Endothelial cell of umbilical vein (primary cell): ENCODE measurements around the gene CERS2.

Experiments
- EZH2 ChIP-seq: IDR thresholded peaks from 2 replicates; pipeline ENCODE4 v1.6.1; 2012; ENCODE audit warnings: borderline replicate concordance, low read depth, mild to moderate bottlenecking, moderate library complexity, low read length, inconsistent platforms; ENCODE audit not compliant: severe bottlenecking
- POLR2A ChIP-seq: IDR thresholded peaks from 2 replicates; pipeline ENCODE4 v1.6.1; 2012; ENCODE audit warnings: low read depth, mild to moderate bottlenecking, control low read depth, low read length
- POLR2AphosphoS5 ChIP-seq: IDR thresholded peaks from 2 replicates; pipeline ENCODE4 v1.6.1; 2012; ENCODE audit warnings: low read depth, mild to moderate bottlenecking, control low read depth, low read length, moderate library complexity; ENCODE audit not compliant: insufficient read depth
- TF ChIP-seq, protein P1 (sequence below), 2 donors: IDR thresholded peaks; 1 replicate in 1 of 2; 2 replicates in 1 of 2; pipeline ENCODE4 v1.5.1; 2011; ENCODE audit warnings: low read length in 2 of 2, mild to moderate bottlenecking in 2 of 2, moderate library complexity in 2 of 2, control low read depth in 1 of 2, inconsistent platforms in 1 of 2, low read depth in 1 of 2; ENCODE audit not compliant: insufficient read depth in 1 of 2; ENCODE audit errors: extremely low read depth in 1 of 2
- TF ChIP-seq, protein P2 (sequence below): IDR thresholded peaks from 2 replicates; pipeline ENCODE4 v1.6.1; 2011; ENCODE audit not compliant: insufficient read depth, insufficient read length

DNA sequence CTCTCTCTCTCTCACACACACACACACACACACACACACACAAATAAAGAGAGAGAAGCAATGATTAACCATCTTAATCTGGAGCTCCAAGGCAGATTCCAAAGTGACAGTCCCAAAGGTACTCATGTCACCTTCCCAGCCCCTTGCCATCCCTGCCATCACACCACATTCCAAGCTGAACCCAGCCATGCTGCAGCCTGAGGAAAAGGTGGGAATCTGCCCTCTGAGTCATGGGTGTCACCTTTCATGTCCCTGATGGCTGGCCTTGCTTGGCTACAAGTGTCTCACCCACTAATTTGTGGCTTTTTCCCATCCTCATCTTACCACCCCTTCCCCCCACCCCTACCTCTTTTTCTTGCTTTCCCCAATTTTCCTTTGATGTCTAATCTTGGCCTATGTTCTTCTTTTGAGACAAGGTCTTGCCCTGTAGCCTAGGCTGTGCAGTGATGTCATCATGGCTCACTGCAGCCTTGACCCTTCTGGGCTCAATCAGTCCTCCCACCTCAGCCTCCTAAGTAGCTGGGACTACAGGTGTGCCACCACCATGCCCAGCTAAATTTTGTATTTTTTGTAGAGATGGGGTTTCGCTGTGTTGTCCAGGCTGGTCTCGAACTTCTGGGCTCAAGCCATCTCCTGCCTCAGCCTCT, 10.7 kb upstream of the CERS2 start:
- TF ChIP-seq, protein P1, sequence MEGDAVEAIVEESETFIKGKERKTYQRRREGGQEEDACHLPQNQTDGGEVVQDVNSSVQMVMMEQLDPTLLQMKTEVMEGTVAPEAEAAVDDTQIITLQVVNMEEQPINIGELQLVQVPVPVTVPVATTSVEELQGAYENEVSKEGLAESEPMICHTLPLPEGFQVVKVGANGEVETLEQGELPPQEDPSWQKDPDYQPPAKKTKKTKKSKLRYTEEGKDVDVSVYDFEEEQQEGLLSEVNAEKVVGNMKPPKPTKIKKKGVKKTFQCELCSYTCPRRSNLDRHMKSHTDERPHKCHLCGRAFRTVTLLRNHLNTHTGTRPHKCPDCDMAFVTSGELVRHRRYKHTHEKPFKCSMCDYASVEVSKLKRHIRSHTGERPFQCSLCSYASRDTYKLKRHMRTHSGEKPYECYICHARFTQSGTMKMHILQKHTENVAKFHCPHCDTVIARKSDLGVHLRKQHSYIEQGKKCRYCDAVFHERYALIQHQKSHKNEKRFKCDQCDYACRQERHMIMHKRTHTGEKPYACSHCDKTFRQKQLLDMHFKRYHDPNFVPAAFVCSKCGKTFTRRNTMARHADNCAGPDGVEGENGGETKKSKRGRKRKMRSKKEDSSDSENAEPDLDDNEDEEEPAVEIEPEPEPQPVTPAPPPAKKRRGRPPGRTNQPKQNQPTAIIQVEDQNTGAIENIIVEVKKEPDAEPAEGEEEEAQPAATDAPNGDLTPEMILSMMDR (IDR thresholded peaks at IDR 0.05; ENCODE audit: extremely low read depth in 1 of 2, insufficient read depth in 1 of 2, low read depth in 1 of 2, low read length in 2 of 2): no peak
- TF ChIP-seq POLR2AphosphoS5: no peak
- TF ChIP-seq, protein P2, sequence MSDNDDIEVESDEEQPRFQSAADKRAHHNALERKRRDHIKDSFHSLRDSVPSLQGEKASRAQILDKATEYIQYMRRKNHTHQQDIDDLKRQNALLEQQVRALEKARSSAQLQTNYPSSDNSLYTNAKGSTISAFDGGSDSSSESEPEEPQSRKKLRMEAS: no peak
- TF ChIP-seq EZH2: no peak
- no peak for TF ChIP-seq POLR2A
